NCI-H82 treated with DMSO at 0.1 percent for 48 hours (cell line): ENCODE measurements around the gene ATP6V1D.
"Not testable (repeated sequence)": the region's sequence is repeated elsewhere in the genome, so short reads cannot be mapped to it uniquely, and the experiment has no call there.

ENCODE experiments used
- DNase-seq: peaks from one replicate; lab custom pipeline; 2025; ENCODE audit not compliant: unreplicated experiment; lab: John Stamatoyannopoulos, UW

Gene ATP6V1D

DNA sequence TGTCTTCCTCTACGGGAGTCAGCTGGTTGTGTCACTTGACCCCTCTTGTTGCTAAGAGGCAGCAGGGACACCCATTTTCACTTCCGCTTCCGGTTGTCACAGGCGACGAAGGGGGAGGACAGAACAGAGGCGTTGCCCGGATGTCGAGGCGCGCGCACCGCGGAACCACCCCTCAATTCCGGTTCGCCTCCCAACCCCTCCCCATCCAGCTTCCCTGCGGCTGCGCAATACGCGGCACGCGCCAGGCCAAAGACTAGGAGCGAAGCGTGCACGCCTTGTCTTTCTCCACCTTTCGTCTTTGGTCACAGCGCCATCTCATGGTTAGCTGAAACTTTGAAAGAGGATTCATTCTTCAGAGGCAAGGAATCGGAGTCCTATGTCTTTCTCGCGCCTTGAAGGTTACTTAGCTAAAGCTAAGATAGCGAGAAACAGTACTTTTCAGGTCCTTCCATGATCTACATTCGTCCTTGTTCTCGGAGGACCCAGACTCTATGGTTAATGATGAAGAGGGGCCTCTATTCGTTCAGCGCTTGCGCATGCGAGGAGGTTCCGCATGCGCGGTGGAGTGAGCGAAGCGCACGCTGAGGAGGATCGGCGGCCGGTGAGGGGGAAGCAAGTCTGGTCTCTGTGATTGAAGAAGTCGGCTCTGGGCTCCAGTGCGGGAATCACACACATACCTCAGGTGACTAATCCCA, at the start of gene ATP6V1D, which contains the start of gene EIF2S1:
ATP6V1D (minus strand) TSS at position 30 of the 695 bp plus-strand sequence. CDS start 106 bp downstream, outside the sequence.
EIF2S1 (plus strand) TSS at position 554 of the 695 bp plus-strand sequence. CDS start 4,440 bp downstream, outside the sequence.
- peak; percentile 85 for DNase-seq

DNA sequence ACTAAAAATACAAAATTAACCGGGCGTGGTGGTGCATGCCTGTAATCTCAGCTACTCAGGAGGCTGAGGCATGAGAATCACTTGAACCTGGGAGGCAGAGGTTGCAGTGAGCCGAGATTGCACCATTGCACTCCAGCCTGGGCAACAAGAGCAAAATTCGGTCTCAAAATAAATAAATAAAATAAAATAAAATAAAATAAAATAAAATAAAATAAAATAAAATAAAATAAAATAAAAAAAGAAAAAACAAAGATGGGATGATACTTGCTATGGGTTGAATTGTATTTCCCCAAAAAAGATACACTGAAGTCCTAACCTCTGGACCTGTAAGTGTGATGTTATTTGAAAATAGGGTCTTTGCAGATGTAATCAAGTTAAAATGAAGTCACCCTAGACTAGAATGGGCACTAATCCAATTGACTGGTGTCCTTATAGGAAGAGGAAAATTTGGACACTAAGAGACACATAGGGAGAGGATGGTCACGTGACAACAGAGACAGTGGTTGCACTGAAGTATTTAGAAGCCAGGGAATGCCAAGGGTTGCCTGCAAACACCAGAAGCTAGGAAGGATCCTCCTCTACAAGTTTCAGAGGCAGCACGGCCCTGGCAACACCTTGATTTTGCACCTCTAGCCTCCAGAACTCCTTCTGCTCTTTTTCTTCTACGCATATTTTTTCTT, 48.7 kb upstream of the ATP6V1D start:
- DNase-seq, result not testable (repeated sequence)

DNA sequence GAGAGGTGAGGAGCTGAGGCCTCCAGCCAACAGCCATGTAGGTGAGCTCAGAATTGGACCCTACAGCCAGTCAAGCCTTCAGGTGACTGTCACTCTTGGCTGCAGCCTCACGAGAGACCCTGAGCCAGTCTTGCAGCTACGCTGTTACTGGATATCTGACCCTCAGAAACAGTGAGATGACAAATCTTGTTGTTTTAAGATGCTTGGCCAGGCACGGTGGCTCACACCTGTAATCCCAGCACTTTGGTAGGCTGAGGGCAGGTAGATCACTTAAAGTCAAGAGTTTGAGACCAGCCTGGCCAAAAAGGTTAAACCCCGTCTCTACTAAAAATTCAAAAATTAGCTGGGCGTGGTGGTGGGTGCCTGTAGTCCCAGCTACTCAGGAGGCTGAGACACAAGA, 46.2 kb upstream of the ATP6V1D start:
- no peak for DNase-seq

DNA sequence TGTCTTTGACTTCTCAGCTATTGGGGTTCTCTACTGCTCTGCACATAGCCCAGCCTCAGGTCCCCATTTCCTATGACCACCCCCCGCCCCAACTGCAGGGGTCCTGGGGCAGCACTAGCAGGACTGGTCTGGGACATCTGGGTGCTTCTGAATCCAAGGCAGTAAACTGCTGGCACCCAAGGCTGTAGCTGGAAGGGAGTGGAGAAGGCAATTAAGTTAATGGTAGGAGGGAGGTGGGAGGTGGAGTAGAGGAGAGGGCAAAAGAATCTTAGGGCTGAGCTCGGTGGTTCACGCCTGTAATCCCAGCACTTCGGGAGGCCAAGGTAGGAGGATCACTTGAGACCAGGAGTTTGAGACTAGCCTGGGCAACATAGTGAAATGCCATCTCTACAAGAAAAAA, 40.8 kb upstream of the ATP6V1D start:
- no peak for DNase-seq

DNA sequence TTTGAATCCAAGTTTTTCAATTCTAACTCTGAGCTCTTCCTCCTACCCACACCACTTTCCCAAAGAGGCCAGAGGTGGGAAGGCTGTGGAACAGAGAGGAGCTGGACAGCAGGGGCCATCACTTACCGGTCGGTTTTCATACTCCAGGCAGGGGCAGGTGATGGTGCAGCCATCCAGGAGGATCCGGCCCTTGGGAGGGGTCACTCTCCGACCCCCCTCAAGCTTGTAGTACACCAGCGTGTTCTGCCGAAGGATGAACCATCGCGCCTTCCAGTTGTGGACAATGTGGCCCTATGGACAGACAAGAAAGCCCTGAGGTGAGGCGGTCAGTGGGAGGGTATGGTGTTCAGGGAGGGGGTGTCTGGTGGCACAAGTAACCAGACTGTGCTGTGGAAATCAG, 37.9 kb upstream of the ATP6V1D start:
- no peak for DNase-seq

DNA sequence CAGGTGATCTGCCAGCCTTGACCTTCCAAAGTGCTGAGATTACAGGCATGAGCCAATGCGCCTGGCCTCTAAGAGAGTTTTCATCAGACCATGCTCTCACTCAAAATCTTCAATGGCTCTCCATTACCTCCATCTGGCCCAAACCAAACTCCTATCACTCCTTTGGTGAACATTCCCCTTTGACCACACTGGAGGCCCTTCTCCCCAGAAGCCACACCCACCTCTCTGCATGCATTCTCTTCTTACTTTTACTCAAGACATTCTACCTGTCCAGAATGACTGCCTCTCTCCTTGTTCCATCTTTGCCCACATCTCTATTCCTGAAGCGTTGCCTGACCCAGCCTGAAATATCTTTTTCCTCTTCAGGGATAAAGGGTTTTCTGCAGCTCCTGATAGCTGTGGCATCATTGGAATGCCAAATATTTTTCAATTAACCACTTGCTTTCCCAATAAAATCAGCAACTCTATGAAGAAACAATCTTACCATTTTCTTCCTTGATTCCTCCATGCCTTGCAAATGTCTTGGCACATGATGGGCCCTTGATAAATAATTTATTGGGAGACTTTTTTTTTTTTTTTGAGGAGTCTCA, 36.9 kb upstream of the ATP6V1D start:
- no peak for DNase-seq

DNA sequence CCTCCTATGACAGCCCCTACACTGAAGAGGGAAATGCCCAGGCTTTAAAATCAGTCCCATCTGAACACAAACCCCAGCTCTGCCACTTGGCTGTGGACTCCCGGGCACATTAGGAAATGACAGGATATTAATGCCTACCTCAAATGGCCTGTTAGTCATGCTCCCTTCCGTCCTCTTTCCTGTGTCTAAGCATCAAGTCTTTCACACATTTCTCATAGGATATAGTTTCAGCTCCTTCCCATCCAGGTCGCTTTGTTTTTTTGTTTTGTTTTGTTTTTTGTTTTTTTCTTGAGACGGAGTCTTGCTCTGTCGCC, 36.2 kb upstream of the ATP6V1D start:
- DNase-seq, result no peak

DNA sequence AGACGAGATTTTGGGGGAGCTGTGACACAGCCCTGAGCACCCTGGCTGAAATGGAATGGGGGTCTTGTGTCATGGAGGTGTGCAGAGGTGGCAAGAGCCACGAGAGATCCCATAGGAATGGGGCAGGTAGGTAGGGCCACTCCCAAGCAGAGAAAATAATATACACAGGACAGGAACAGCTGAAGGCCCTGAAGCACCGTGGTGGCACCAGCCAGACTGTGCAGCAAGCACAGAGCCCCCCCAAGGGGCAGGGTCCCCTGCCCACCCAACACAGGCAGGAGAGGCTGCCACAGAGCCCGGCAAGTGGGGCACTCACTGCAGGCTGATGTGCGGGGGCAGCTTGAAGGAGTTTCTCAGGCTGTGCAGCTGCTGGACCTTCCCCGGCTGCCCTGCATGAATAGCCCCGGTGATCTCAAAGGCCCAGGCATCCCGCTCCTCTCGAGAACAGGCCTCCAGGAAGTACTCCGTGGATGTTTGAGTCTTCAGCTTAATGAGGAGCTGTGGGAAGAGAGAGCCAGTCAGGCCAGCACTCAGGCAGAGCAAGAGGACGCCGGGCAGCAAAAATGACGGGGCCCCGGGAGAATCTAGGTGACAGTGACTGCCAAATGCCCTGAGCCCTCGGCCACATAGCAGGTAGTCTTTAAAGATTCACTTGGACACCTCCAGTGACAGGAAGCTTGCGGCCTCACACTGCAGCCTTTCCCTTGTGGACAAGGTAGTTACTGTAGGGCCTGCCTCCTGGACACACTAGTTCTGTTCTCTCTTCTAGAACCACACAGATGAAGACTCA, 35.7 kb upstream of the ATP6V1D start:
- no peak for DNase-seq

DNA sequence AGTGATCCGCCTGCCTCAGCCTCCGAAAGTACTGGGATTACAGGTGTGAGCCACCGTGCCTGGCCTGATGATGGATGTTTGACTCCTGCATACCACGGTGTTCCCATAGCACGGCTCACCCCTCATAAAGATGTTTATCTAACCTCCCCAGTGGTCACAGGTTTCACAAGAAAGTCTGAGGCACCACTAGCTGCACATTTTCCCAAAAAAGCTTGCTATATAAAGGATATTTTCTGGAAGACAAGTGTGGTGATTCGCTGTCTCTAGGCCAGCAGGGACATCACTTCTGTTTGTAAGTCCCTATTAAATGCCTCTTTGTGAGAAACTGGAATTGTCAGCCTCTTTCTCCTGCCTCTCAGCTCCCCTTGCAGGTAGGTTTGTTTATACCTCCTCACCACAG, 34.1 kb upstream of the ATP6V1D start:
- DNase-seq, result no peak

DNA sequence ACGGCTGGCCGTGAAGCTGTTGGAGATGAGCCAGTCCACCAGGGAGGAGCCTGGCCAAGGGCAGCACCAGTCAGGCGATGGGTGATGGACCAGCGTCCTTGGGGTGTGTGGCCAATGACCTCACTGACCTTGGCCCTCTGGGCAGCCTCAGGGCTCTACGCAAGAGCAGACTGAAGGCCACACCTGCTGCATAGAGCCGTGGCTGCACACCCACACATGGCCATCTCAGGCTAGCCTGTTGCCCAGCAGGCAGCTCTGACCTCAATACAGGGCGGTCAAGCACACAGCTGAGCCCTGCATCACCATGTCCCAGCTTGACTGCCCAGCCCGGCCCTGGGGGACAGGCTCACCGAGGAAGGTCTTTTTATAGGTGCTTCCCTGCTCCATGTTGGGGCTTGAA, 33.2 kb upstream of the ATP6V1D start:
- no peak for DNase-seq

DNA sequence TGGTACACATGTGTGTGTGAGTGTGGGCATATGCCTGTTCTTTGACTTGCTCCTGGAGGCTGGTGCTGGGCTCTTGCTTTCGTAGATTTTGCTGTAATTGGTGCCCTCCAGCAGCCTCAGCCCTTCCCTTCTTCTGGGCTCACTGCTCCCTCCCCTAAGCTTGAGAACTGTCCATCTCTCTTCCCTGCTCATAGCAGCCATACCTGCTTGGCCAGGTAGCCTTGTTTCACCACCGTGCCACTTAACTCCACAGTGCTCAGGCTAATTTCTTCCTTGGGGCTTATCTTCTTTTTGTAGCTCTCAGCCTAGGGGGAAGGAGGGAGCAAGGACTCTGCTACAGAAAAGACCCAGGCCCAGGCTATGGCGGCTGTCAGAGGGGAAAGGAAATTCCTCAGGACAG, 32.5 kb upstream of the ATP6V1D start:
- DNase-seq, result no peak

DNA sequence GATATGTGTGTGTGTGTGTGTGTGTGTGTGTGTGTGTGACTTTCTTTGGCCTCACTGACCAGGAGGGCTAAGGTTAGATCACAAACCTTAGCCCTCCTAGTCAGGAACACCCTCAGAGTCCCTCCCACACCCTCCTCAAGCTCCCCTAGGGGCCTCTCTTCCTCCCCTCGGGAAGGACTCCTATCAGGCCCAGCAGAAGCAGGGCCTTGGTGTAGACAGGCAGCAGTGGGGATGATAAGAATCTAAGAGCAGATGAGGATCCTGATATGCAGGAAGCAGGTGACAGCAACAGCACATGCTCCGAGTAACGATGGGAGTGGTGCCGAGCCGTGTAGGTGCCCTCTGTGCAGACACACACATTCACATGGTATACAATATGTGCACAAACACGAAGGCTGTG, 31.7 kb upstream of the ATP6V1D start:
- DNase-seq, result no peak

DNA sequence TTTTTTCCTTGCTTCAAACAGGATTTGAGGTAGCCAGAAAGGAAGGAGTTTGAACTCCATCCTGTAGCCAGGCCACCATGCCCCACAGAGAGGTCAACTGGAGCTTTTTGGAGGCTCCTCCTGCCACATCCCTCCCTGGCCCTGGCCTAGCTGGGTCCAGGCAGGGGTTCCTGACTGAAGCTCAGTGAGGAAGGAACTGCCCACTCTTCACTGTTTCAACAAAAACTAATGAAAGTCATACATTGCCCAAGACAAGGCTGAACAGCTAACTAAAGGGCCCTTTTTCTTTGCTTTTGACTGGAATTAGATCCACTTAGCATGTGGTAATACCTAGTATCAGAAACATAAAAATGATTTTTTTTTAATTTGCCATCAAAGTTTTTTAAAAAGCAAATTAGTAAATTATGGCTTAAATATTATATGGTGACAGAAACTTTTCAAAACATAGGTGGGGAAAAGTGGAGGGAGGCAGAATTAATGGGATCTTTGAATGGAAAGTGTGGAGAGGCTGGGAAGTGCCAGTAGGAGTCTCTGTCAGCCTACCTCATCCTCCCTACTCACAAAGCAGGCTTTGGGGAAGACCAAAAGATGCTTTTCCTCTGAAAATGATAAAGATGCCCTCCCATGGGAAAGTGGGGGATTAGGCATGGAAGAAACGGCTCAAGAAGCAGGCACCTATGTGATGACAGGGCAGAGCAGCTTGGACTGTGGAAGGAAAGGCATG, 30.4 kb upstream of the ATP6V1D start:
- no peak for DNase-seq

DNA sequence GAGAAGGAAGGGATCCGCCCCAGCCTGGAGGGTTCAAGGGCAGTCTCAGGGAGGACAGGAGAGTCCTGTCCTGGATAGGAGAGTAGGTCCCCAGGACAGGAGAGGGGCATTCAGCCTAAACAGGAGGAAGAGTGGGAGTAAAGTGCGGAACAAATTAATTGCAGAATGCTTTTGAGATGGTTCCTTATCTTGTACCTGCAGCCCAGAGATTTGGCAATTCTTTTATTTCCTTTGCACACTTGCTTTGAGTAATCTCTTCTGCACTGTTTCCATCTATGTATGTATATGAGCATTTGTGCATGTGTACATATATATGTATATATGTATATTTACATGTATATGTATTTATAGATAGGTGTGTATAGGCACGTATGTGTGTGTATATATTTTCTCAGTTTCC, 29.7 kb upstream of the ATP6V1D start:
- no peak for DNase-seq

DNA sequence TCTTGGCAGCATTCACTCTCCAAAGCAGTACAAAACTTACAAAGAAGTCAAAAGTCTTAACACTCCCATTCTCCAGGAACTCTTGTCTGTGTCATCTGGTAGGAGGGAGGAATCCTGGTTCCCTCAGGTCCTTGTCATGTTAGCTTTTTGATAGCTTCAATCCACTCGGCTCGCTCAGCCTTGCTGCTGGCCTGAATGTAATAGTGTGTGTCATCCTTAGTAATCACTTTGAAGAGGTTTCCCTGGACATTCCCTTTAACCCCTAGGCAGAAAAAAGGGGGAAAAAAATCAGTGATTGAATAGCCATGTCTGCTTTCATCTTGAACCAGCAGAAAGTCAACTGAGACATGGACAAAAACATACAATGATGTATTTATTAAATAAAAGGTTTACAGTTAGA, 27.6 kb upstream of the ATP6V1D start:
- no peak for DNase-seq

DNA sequence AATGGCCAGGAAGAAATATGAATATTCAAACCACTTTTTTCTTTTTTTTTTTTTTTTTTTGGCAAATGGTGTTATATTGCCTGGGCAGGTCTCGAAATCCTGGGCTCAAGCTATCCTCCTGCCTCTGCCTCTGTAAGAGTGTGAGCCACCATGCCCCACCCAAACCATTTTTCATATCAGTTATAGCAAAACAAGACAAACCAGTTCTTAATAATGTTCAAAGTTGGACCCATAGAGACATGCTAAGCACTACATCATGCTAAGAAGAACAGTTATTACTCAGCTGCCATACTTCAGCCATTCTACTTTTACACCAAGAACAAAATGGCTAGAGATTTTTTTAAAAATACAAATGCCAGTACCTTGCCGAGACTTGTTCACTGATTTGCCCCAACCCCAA, 26.0 kb upstream of the ATP6V1D start:
- no peak for DNase-seq

DNA sequence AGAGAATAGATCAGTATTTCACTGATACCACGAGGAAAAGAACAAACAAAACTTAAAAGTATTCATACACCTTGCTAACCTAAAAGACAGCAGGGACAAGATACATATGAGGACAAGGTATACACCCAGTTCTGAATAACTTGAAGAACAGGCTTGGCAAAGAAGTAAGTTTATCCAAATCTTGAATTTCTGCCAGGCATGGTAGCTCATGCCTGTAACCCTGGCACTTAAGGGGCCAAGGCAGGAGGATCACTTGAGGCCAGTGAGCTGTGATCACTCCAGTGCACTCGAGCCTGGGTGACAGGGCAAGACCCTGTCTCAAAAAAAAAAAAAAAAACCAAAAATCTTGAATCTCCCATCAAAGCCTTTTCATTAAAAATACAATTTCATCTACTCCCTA, 25.5 kb upstream of the ATP6V1D start:
- no peak for DNase-seq

DNA sequence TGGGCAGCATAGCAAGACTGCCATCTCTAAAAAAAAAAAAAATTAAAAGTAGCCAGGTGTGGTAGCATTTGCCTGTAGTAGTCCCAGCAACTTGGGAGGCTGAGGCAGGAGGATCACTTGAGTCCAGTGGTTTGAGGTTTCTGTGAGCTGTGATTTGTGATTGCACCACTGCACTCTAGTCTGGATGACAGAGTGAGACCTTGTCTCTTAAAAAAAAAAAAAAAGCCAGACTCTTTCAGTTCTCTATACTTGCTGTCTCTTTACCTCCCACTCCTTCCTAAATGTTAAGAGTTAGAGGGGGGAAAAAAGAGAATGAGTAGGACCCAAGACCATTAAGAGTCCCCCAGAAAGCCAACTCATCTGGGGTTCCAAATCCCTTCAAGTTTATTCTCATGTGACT, 18.3 kb upstream of the ATP6V1D start:
- DNase-seq, result no peak

DNA sequence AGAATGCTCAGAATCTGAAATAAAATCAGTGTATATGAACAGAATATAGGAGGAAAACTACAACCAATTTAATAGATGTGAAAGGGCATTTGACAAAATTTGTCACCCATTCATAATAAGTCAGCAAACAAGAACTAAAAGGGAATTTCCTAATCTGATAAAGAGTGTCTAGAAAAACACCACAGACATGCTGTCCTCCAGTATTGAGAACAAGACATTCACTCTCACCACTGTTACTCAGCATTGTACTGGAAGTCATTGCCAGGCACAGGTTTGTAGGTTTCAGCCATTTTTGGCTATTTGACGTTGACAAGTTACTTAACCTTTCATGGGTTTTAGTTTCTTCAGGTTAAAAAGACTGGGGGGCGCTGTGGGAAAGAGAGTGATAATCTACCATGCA, 13.7 kb upstream of the ATP6V1D start:
- DNase-seq, result no peak

DNA sequence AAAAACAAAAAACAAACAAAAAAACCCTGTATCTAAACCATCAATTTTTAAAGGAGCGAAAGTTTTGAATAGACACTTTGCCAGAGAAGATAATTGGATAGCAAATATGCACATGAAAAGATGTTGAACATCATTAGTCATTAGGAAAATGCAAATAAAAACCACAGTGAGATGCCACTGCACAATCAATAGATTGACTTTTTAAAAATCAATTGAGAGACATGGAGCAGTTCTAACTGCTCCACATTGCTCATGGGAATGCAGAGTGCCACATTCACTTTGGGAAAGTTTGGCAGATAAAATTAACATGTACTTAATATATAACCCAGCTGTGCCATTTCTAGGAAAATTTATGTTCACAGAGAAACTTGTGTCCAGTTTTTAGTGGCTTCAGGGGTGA, 13.2 kb upstream of the ATP6V1D start:
- no peak for DNase-seq
